ENCODE data around the gene AGBL1.

GRCh38 chr15:86054338-86054737 is 25.3 kb upstream of the AGBL1 start:
- TF ChIP-seq POLR2A (IDR thresholded peaks at IDR 0.05) (no peak), CTCF (IDR thresholded peaks at IDR 0.05) (no peak), EP300 (IDR thresholded peaks at IDR 0.05) (no peak), POLR2AphosphoS5 (IDR thresholded peaks at IDR 0.05) (no peak)
